ENCODE results near the gene PTPRH.

DNA sequence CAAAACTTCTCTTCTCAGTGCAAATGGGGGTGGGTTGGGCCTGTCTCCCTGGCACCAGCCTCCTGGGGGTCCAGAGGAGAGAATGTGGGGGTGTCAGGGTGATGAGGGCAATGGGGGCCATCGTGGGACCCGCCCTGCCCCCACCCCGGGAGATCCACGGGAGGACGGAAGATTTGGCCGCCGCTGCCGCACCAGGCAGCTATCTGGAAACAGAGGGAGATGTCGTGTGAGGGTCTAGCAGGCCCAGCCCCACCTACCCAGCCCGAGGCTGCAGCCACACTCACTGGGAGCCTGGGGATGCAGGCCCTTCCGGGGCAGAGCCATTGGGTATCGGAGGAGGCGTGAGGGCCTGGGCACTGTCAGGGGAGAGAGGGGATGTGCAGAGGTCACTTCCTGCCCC lies 21.0 kb upstream of the PTPRH start:
- TF ChIP-seq, protein P1, sequence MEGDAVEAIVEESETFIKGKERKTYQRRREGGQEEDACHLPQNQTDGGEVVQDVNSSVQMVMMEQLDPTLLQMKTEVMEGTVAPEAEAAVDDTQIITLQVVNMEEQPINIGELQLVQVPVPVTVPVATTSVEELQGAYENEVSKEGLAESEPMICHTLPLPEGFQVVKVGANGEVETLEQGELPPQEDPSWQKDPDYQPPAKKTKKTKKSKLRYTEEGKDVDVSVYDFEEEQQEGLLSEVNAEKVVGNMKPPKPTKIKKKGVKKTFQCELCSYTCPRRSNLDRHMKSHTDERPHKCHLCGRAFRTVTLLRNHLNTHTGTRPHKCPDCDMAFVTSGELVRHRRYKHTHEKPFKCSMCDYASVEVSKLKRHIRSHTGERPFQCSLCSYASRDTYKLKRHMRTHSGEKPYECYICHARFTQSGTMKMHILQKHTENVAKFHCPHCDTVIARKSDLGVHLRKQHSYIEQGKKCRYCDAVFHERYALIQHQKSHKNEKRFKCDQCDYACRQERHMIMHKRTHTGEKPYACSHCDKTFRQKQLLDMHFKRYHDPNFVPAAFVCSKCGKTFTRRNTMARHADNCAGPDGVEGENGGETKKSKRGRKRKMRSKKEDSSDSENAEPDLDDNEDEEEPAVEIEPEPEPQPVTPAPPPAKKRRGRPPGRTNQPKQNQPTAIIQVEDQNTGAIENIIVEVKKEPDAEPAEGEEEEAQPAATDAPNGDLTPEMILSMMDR (IDR thresholded peaks at IDR 0.05): no peak
- no peak for TF ChIP-seq POLR2A (IDR thresholded peaks at IDR 0.05)

Measured in lower leg skin (tissue), 3 donors.